Testis (tissue), 2 donors: ENCODE measurements around the gene TEX22.

Source experiments
- POLR2A ChIP-seq: fragments of 450-650 bp; IDR thresholded peaks from one replicate; pipeline ENCODE4 v1.6.1; 2017; ENCODE audit warnings: antibody characterized with exemption, mild to moderate bottlenecking, moderate library complexity
- TF ChIP-seq, protein P1 (sequence below), 3 experiments: fragments of 450-650 bp in 2 of 3; fragments of 200-600 bp in 1 of 3; sonication (generic) in 1 of 3; IDR thresholded peaks; one replicate each; pipeline ENCODE4 v1.5.1; 2016 to 2019; ENCODE audit warnings: antibody characterized with exemption in 3 of 3, mild to moderate bottlenecking in 2 of 3, moderate library complexity in 1 of 3

- TF ChIP-seq, protein P1, sequence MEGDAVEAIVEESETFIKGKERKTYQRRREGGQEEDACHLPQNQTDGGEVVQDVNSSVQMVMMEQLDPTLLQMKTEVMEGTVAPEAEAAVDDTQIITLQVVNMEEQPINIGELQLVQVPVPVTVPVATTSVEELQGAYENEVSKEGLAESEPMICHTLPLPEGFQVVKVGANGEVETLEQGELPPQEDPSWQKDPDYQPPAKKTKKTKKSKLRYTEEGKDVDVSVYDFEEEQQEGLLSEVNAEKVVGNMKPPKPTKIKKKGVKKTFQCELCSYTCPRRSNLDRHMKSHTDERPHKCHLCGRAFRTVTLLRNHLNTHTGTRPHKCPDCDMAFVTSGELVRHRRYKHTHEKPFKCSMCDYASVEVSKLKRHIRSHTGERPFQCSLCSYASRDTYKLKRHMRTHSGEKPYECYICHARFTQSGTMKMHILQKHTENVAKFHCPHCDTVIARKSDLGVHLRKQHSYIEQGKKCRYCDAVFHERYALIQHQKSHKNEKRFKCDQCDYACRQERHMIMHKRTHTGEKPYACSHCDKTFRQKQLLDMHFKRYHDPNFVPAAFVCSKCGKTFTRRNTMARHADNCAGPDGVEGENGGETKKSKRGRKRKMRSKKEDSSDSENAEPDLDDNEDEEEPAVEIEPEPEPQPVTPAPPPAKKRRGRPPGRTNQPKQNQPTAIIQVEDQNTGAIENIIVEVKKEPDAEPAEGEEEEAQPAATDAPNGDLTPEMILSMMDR (IDR thresholded peaks at IDR 0.05), result no peak
- no peak for TF ChIP-seq POLR2A
Measured at GRCh38 chr14:105440554-105440900, 42.2 kb downstream of the TEX22 start.
